Nephron (organoid): Measurements from ENCODE around the gene ELMOD1.

Experiments used
- H3K27ac Mint-ChIP-seq, 3 experiments: 2 replicates each; pipeline ENCODE4 v1.8.0; 2020; ENCODE audit warnings: mixed read lengths in 3 of 3, mild to moderate bottlenecking in 2 of 3, moderate library complexity in 1 of 3
- H3K27me3 Mint-ChIP-seq: 2 replicates; pipeline ENCODE4 v1.8.0; 2021; ENCODE audit warnings: low read depth, mild to moderate bottlenecking, moderate library complexity, mixed read lengths
- H3K36me3 Mint-ChIP-seq: 2 replicates; pipeline ENCODE4 v1.8.0; 2020; ENCODE audit warnings: low read depth, mixed read lengths
- H3K4me1 Mint-ChIP-seq: 2 replicates; pipeline ENCODE4 v1.8.0; 2020; ENCODE audit warnings: mixed read lengths
- H3K4me3 Mint-ChIP-seq, 3 experiments: 2 replicates each; pipeline ENCODE4 v1.8.0; 2020; ENCODE audit warnings: mild to moderate bottlenecking in 3 of 3, mixed read lengths in 3 of 3, moderate library complexity in 2 of 3
- H3K9me3 Mint-ChIP-seq: 2 replicates; pipeline ENCODE4 v1.8.0; 2020; ENCODE audit warnings: mixed read lengths
- TF ChIP-seq, protein P1 (sequence below), 3 experiments: fragments of 200-600 bp; sonication (generic); IDR thresholded peaks; one replicate each; pipeline ENCODE4 v1.5.0; 2021; ENCODE audit warnings: antibody characterized with exemption in 3 of 3; ENCODE audit not compliant: unreplicated experiment in 3 of 3

The ELMOD1 gene

DNA sequence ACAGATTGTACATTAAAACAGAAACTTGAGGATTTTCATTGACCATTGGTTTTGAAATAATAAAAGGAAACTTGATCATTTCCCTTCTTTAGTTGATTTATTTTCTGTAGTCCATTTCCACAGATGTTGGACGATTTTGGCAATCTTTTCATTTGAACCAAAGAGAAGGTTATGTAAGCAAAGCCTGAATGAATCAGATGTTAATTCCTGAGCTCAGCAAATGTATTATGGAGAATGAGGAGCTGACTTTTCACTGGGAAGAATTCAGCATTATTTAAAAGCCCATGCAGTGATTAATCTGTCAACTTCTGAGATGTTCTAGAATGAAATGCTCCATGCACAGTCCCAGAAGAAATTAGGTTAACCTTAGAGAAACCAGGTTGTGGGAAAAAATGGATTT, 29.0 kb downstream of the ELMOD1 start:
- H3K36me3 Mint-ChIP-seq = no peaks in the 10 kb centered on the region
- H3K9me3 Mint-ChIP-seq = no peaks in the 10 kb centered on the region
- H3K4me3 Mint-ChIP-seq = no peak overlapping the region
- H3K27ac Mint-ChIP-seq = peak overlapping the region; percentile 43 to 86 (median 74)
- TF ChIP-seq, protein P1, sequence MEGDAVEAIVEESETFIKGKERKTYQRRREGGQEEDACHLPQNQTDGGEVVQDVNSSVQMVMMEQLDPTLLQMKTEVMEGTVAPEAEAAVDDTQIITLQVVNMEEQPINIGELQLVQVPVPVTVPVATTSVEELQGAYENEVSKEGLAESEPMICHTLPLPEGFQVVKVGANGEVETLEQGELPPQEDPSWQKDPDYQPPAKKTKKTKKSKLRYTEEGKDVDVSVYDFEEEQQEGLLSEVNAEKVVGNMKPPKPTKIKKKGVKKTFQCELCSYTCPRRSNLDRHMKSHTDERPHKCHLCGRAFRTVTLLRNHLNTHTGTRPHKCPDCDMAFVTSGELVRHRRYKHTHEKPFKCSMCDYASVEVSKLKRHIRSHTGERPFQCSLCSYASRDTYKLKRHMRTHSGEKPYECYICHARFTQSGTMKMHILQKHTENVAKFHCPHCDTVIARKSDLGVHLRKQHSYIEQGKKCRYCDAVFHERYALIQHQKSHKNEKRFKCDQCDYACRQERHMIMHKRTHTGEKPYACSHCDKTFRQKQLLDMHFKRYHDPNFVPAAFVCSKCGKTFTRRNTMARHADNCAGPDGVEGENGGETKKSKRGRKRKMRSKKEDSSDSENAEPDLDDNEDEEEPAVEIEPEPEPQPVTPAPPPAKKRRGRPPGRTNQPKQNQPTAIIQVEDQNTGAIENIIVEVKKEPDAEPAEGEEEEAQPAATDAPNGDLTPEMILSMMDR (IDR thresholded peaks at IDR 0.05; ENCODE audit: unreplicated experiment in 3 of 3) = no peak
- peaks cover 14% of the 10 kb centered on the region for H3K4me1 Mint-ChIP-seq
- H3K27me3 Mint-ChIP-seq = peaks cover 3% of the 10 kb centered on the region

DNA sequence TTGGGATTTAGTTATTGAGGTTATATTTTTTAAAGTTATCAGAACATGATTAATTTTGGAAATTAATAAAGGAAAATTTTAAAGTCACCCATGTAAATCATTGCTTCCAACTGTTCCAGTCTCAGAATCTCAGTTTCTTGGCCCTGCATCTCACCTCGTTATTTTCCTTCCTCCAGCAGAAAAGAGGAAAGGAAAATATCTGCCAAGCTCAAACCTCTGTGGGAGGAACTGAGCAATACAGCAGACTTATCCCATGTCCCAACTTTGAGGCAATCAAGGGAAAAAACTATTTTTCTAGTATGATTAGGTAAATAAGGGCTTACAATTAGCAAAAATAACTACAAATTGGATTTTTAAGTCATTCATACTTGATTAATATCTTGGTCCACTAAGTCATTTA, 30.1 kb downstream of the ELMOD1 start:
- TF ChIP-seq, protein P1 (IDR thresholded peaks at IDR 0.05; ENCODE audit: unreplicated experiment in 3 of 3) = no peak
- H3K9me3 Mint-ChIP-seq = no peaks in the 10 kb centered on the region
- no peak overlapping the region for H3K4me3 Mint-ChIP-seq
- H3K27ac Mint-ChIP-seq = peak overlapping the region in 2 of 3 experiments; percentile 33 to 60
- H3K4me1 Mint-ChIP-seq = peaks cover 14% of the 10 kb centered on the region
- no peaks in the 10 kb centered on the region for H3K36me3 Mint-ChIP-seq
- peaks cover 11% of the 10 kb centered on the region for H3K27me3 Mint-ChIP-seq

DNA sequence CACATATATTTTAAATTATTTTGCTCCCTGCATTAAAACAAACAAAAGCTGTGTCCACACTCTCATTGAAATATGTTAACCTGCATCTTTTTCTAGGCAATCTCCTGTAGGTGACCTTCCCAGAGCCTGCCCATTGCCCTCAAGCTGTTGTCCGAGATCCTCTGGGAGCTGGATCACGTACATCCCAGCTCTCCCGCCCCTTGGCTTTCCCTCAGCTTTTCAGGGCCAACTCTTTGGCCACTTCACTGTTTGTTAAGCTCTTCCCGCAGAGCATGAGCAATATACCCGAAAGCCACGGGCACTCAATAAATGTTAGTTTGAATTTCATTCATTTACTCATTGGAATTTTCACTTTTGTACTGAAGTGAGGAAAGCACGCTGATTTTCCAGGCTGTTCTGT, 32.2 kb downstream of the ELMOD1 start:
- TF ChIP-seq, protein P1 (IDR thresholded peaks at IDR 0.05; ENCODE audit: unreplicated experiment in 3 of 3) = no peak
- no peaks in the 10 kb centered on the region for H3K36me3 Mint-ChIP-seq
- H3K27ac Mint-ChIP-seq = no peak overlapping the region
- no peak overlapping the region for H3K4me3 Mint-ChIP-seq
- peaks cover 14% of the 10 kb centered on the region for H3K4me1 Mint-ChIP-seq
- H3K9me3 Mint-ChIP-seq = no peaks in the 10 kb centered on the region
- H3K27me3 Mint-ChIP-seq = peaks cover 17% of the 10 kb centered on the region

DNA sequence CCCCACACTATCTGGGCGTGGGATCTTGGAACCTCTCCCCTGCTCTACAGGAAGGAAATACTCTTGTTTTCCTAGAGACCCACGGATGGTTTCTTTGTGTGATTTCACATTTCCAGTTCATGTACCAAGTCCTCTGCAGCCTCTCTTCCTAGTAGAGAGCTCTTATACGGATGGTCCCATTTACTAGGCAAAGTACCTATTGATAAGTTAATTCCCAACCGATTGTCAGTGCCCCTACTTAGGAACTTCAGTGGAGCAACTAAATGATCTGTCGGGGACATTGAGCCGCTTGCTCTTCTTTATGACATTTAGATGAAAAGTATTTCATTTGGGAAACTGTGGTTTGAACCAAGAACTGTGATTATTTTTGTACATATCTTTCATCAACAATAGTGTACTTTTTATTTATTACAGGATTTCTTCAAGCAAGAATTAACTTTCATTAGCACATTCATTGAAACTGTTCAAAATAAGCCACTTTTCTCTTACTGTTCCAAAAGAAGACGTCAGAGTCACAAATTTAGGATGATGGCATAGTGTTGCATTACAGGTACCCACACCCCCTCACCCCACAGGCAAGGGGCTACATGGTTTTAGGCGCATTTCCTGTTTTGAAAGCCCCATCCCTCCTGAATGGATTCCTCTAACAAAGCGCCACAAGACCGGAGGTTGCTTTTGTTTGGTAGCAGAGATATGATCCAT, 34.2 kb downstream of the ELMOD1 start:
- Mint-ChIP-seq H3K36me3 (no peaks in the 10 kb centered on the region), H3K9me3 (no peaks in the 10 kb centered on the region), H3K27ac (peak overlapping the region in 1 of 3 experiments; percentile 57), H3K4me1 (peaks cover 9% of the 10 kb centered on the region), H3K4me3 (no peak overlapping the region), H3K27me3 (peaks cover 17% of the 10 kb centered on the region)
- TF ChIP-seq, protein P1 (IDR thresholded peaks at IDR 0.05; ENCODE audit: unreplicated experiment in 3 of 3) = no peak

DNA sequence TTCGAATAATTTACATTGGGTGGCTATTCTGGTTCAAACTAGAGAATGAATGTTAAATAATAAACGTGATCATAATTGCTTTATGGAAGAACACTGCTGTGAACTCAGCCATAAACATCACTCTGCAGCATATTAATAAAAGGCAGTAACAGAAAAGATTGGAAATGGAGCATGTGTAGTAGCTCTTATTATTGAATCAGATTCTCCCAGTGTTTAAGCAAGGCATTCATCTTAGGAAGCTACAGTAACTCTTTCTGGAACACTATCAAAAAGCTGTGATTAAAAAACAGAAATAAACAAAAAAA, 34.7 kb downstream of the ELMOD1 start:
- no peaks in the 10 kb centered on the region for H3K9me3 Mint-ChIP-seq
- H3K4me3 Mint-ChIP-seq = no peak overlapping the region
- no peaks in the 10 kb centered on the region for H3K36me3 Mint-ChIP-seq
- TF ChIP-seq, protein P1 (IDR thresholded peaks at IDR 0.05; ENCODE audit: unreplicated experiment in 3 of 3) = no peak
- peak overlapping the region in 1 of 3 experiments; percentile 57 for H3K27ac Mint-ChIP-seq
- peaks cover 6% of the 10 kb centered on the region for H3K4me1 Mint-ChIP-seq
- H3K27me3 Mint-ChIP-seq = peaks cover 18% of the 10 kb centered on the region

DNA sequence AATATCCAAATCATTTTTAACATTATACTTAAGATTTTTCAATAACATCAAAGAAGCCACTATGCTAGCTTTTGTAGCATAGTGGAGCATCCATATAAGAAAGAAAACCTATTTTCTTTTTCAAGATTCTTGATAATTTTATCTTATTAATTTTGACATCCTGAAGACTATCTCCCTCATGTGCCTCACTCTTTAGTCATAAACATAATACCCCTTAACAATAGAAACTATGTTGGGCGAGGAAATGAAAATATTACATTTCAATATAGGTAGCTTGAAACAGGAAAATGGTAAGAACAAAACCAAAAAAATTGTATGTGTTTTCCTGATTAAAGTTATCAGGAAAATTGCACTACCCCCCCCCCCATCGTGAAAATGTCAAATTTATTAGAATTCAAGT, 40.1 kb downstream of the ELMOD1 start:
- Mint-ChIP-seq H3K4me1 (no peaks in the 10 kb centered on the region), H3K36me3 (no peaks in the 10 kb centered on the region), H3K27ac (no peak overlapping the region), H3K4me3 (no peak overlapping the region), H3K27me3 (peaks cover 10% of the 10 kb centered on the region), H3K9me3 (no peaks in the 10 kb centered on the region)
- TF ChIP-seq, protein P1 (IDR thresholded peaks at IDR 0.05; ENCODE audit: unreplicated experiment in 3 of 3) = no peak
